Right lobe of liver (tissue), 6 donors: ENCODE measurements around the gene ARL6IP5. TPM values are rescaled to one million over a fixed set of nuclear protein-coding genes. Genes with fewer than 3 reads are reported as not detected.

ENCODE experiments used
- ATAC-seq, 4 donors: fragments of 200-7000 bp; cut with Tn5 transposase; one replicate each; pipeline ENCODE4 v1.9.1; 2020; ENCODE audit warnings: mild to moderate bottlenecking in 4 of 4, moderate library complexity in 4 of 4
- DNase-seq, 3 donors: peaks; one replicate each; pipeline ENCODE4 v3.0.0-alpha.2; 2020
- H3K27ac ChIP-seq, 3 donors: fragments of 200-600 bp; one replicate each; pipeline ENCODE4 v1.8.0; 2022
- H3K27me3 ChIP-seq, 2 donors: fragments of 200-600 bp; one replicate each; pipeline ENCODE4 v1.8.0; 2022
- H3K36me3 ChIP-seq, 4 donors: fragments of 200-600 bp; sonication (generic) in 1 of 4; one replicate each; pipeline versions ENCODE4 v1.5.1 to v1.8.0; 2017 to 2022; ENCODE audit warnings: control low read depth in 1 of 4
- H3K4me1 ChIP-seq, 4 donors: fragments of 200-600 bp; sonication (generic) in 1 of 4; one replicate each; pipeline versions ENCODE4 v1.5.1 to v1.8.0; 2017 to 2022; ENCODE audit warnings: control low read depth in 1 of 4
- H3K4me3 ChIP-seq, 3 donors: fragments of 200-600 bp; one replicate each; pipeline ENCODE4 v1.8.0; 2022
- H3K9me3 ChIP-seq, 4 donors: fragments of 200-600 bp; sonication (generic) in 1 of 4; one replicate each; pipeline versions ENCODE4 v1.5.1 to v1.8.0; 2017 to 2022; ENCODE audit warnings: control low read depth in 1 of 4
- CTCF ChIP-seq, 4 donors: fragments of 200-600 bp in 3 of 4; fragments of 450-650 bp in 1 of 4; IDR thresholded peaks; one replicate each; pipeline versions ENCODE4 v1.5.1 to v1.8.0; 2016 to 2022; ENCODE audit warnings: antibody characterized with exemption in 4 of 4, mild to moderate bottlenecking in 2 of 4
- POLR2A ChIP-seq: fragments of 450-650 bp; IDR thresholded peaks from one replicate; pipeline ENCODE4 v1.6.1; 2017; ENCODE audit warnings: antibody characterized with exemption, mild to moderate bottlenecking
- WGBS: methylation state at CpG from one replicate; pipeline ENCODE4 v1.1.6; 2018; ENCODE audit warnings: low coverage, low lambda C conversion rate; ENCODE audit not compliant: insufficient coverage; ENCODE audit errors: missing lambda C conversion rate; 5-methylcytosine and 5-hydroxymethylcytosine counted together
- intact Hi-C, 2 donors: fragments of 100-400 bp; cut with DNase I; formaldehyde crosslinking; loops; one replicate each; pipeline versions ENCODE4 v1.11.2 to v1.14.1; 2022
- total RNA-seq, 6 experiments: library from RNA; depleted of rRNA in 2 of 6; stranded (reverse); fragments of >200 nt in 2 of 6; fragmentation: NEBNext Ultra II Directional in 3 of 6; extraction: Animal tissue kit (Norgen Biotek cat#: 25700) in 3 of 6; gene quantifications; one replicate each; pipeline versions ENCODE4 v1.1.0 to v1.2.4, GENCODE V29; 2016 to 2023
- donor health status: DM: no; HTN: yes; CAD: no.
- donor health status: DM: no; HTN: no; CAD: no.
- donor health status: DM: no; HTN: no; CAD: no.
- donor health status: DM: no; HTN: yes; CAD: no.
- donor health status: DM: no; HTN: yes; CAD: no.

ARL6IP5 gene
- total RNA-seq, 6 experiments from 2014 or later = 25.6 to 48.8 (median 36.3) TPM

- DNase-seq = no peak
- no peak for TF ChIP-seq POLR2A
- no peak for TF ChIP-seq CTCF (IDR thresholded peaks at IDR 0.05)
- H3K9me3 ChIP-seq = no peaks in the 10 kb centered on the region
- peaks cover 0 to 42% (median 16%) of the 10 kb centered on the region in 4 donors for H3K36me3 ChIP-seq
- intact Hi-C loops = no loop called here
- ATAC-seq = no peak
- no peak overlapping the region for H3K4me3 ChIP-seq
- H3K4me1 ChIP-seq = no peaks in the 10 kb centered on the region
- H3K27ac ChIP-seq = no peak overlapping the region
- H3K27me3 ChIP-seq = no peaks in the 10 kb centered on the region
- WGBS = 57% methylated on average over 2 of the region's 2 CpGs
These were observed 21.1 kb upstream of the ARL6IP5 start for GRCh38 chr3:69063636-69064035.

- TF ChIP-seq POLR2A (no peak), CTCF (IDR thresholded peaks at IDR 0.05) (no peak)
- ATAC-seq = no peak
- peaks cover 0 to 28% (median 12%) of the 10 kb centered on the region in 4 donors for H3K36me3 ChIP-seq
These were observed 19.3 kb upstream of the ARL6IP5 start for GRCh38 chr3:69065318-69065964.

GRCh38 chr3:69066121-69066520 lies 18.6 kb upstream of the ARL6IP5 start:
- no peak overlapping the region for H3K4me3 ChIP-seq
- no peaks in the 10 kb centered on the region for H3K27me3 ChIP-seq
- no peak for TF ChIP-seq POLR2A
- TF ChIP-seq CTCF (IDR thresholded peaks at IDR 0.05) = no peak
- ATAC-seq = no peak
- DNase-seq = no peak
- H3K36me3 ChIP-seq = peaks cover 0 to 26% (median 8%) of the 10 kb centered on the region in 4 donors
- H3K4me1 ChIP-seq = no peaks in the 10 kb centered on the region
- intact Hi-C loops = no loop called here
- 75% methylated on average over 4 of the region's 4 CpGs for WGBS
- H3K27ac ChIP-seq = no peak overlapping the region
- no peaks in the 10 kb centered on the region for H3K9me3 ChIP-seq

More at GRCh38 chr3:69065318-69065964, 19.3 kb upstream of the ARL6IP5 start:
- no peak for DNase-seq
- Histone ChIP-seq H3K4me1 (no peaks in the 10 kb centered on the region), H3K9me3 (no peaks in the 10 kb centered on the region), H3K27ac (no peak overlapping the region), H3K4me3 (no peak overlapping the region), H3K27me3 (no peaks in the 10 kb centered on the region)
- intact Hi-C loops = no loop called here
- 86% methylated on average over 6 of the region's 6 CpGs for WGBS

GRCh38 chr3:69072928-69073327 lies 11.8 kb upstream of the ARL6IP5 start:
- Histone ChIP-seq H3K9me3 (no peaks in the 10 kb centered on the region), H3K4me3 (no peak overlapping the region), H3K4me1 (peaks cover 0 to 2% (median 0%) of the 10 kb centered on the region in 4 donors), H3K27me3 (no peaks in the 10 kb centered on the region), H3K27ac (no peak overlapping the region), H3K36me3 (peaks cover 0 to 17% (median 3%) of the 10 kb centered on the region in 4 donors)
- intact Hi-C loops = no loop called here
- WGBS = 96% methylated on average over 3 of the region's 3 CpGs
- DNase-seq (no peak), ATAC-seq (no peak)
- TF ChIP-seq CTCF (IDR thresholded peaks at IDR 0.05) (no peak), POLR2A (no peak)
